ENCODE measurements around the gene KMT2A.
"Not testable (repeated sequence)": the region's sequence is repeated elsewhere in the genome, so short reads cannot be mapped to it uniquely, and the experiment has no call there.

KMT2A gene

GRCh38 chr11:118533769-118534729 lies 97.8 kb downstream of the KMT2A start:
- no peak for DNase-seq (ENCODE audit: low read depth in 2 of 2)

GRCh38 chr11:118535261-118535660 lies 99.0 kb downstream of the KMT2A start:
- no peak for DNase-seq (ENCODE audit: low read depth in 2 of 2)

- no peak for DNase-seq (ENCODE audit: low read depth in 2 of 2)
Observed at GRCh38 chr11:118536726-118537125, 100.4 kb downstream of the KMT2A start.

GRCh38 chr11:118537409-118537980 lies 101.2 kb downstream of the KMT2A start:
- DNase-seq (ENCODE audit: low read depth in 2 of 2) = no peak

GRCh38 chr11:118544010-118544646 lies 107.8 kb downstream of the KMT2A start:
- no peak for DNase-seq (ENCODE audit: low read depth in 2 of 2)

- no peak for DNase-seq (ENCODE audit: low read depth in 2 of 2)
Observed at GRCh38 chr11:118544647-118545010, 108.3 kb downstream of the KMT2A start.

- no peak for DNase-seq (ENCODE audit: low read depth in 2 of 2)
Observed at GRCh38 chr11:118545533-118545932, 109.2 kb downstream of the KMT2A start.

- DNase-seq (ENCODE audit: low read depth in 2 of 2) = no peak
Observed at GRCh38 chr11:118547132-118547531, 110.8 kb downstream of the KMT2A start.

GRCh38 chr11:118552341-118552740 lies 116.0 kb downstream of the KMT2A start:
- no peak for DNase-seq (ENCODE audit: low read depth in 2 of 2)

GRCh38 chr11:118560806-118561205 lies 124.5 kb downstream of the KMT2A start:
- no peak for DNase-seq (ENCODE audit: low read depth in 2 of 2)

GRCh38 chr11:118565051-118565450 lies 128.8 kb downstream of the KMT2A start:
- DNase-seq (ENCODE audit: low read depth in 2 of 2) = no peak

GRCh38 chr11:118569670-118570069 lies 133.4 kb downstream of the KMT2A start:
- no peak for DNase-seq (ENCODE audit: low read depth in 2 of 2)

- DNase-seq (ENCODE audit: low read depth in 2 of 2) = no peak
Observed at GRCh38 chr11:118570787-118571186, 134.5 kb downstream of the KMT2A start.

GRCh38 chr11:118571701-118572060 lies 135.4 kb downstream of the KMT2A start:
- DNase-seq (ENCODE audit: low read depth in 2 of 2) = not testable (repeated sequence)

GRCh38 chr11:118572061-118572980 lies 136.0 kb downstream of the KMT2A start, which contains the start of gene ARCN1:
Gene ARCN1 (plus strand): TSS chr11:118572409. CDS start chr11:118572548, 139 bp downstream.
- DNase-seq (ENCODE audit: low read depth in 2 of 2) = peak; percentile 68

- peak in 1 of 2 donors; percentile 4 for DNase-seq (ENCODE audit: low read depth in 2 of 2)
Observed at GRCh38 chr11:118572981-118573550, 136.8 kb downstream of the KMT2A start.

- DNase-seq (ENCODE audit: low read depth in 2 of 2) = no peak
Observed at GRCh38 chr11:118574636-118575035, 138.3 kb downstream of the KMT2A start.

Measured in stimulated activated CD8-positive, alpha-beta memory T cell treated with anti-CD3 and anti-CD28 coated beads, Interleukin-7, amount 100 ng/mL, for 4 hours (primary cell).